Measurements from ENCODE around the gene MEF2C. TPM values are rescaled to one million over a fixed set of nuclear protein-coding genes. Genes with fewer than 3 reads are reported as not detected.

MEF2C gene
- total RNA-seq, 1 experiment from 2014 or later, result 1.7 TPM

DNA sequence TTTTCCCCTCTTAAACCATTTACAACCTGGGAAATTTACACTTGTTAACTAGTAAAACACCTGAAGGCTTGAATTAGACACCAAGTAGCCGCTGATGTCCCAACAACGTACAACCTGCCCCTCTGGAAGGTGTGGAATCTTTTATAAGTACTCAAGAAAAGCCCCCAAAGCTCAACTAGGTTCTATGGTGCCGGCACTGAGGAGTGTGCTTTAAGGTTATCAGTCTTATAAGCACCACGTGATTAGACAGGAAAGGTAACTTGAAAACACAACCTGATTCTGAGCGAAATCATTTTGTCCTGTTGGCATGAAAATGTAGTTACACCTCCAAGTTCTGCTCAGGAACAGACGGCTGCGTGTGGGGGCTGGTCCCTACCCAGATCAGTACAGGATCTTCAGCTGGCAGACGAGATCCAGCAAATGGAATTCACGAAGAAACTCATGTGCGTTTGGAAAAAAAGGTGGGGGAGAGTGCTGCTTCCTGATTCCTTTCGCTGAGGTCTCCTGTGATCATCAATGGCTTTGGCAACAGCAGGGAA is 195.5 kb downstream of the MEF2C start:
- Mint-ChIP-seq H3K27me3 (ENCODE audit: low read depth) (peaks cover 100% of the 10 kb centered on the region), H3K36me3 (no peaks in the 10 kb centered on the region), H3K4me3 (peak overlapping the region; percentile 53), H3K4me1 (peaks cover 78% of the 10 kb centered on the region), H3K27ac (no peak overlapping the region), H3K9me3 (no peaks in the 10 kb centered on the region)
- POLR2A ChIA-PET, result no interaction called here
- TF ChIP-seq, protein P1, sequence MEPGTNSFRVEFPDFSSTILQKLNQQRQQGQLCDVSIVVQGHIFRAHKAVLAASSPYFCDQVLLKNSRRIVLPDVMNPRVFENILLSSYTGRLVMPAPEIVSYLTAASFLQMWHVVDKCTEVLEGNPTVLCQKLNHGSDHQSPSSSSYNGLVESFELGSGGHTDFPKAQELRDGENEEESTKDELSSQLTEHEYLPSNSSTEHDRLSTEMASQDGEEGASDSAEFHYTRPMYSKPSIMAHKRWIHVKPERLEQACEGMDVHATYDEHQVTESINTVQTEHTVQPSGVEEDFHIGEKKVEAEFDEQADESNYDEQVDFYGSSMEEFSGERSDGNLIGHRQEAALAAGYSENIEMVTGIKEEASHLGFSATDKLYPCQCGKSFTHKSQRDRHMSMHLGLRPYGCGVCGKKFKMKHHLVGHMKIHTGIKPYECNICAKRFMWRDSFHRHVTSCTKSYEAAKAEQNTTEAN (CRISPR knock-in tag; IDR thresholded peaks at IDR 0.05), result no peak
- TF ChIP-seq, protein P2, sequence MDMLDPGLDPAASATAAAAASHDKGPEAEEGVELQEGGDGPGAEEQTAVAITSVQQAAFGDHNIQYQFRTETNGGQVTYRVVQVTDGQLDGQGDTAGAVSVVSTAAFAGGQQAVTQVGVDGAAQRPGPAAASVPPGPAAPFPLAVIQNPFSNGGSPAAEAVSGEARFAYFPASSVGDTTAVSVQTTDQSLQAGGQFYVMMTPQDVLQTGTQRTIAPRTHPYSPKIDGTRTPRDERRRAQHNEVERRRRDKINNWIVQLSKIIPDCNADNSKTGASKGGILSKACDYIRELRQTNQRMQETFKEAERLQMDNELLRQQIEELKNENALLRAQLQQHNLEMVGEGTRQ (CRISPR knock-in tag; IDR thresholded peaks at IDR 0.05), result peak; percentile 49
- no peak for ATAC-seq
- no peak for DNase-seq (ENCODE audit: low spot score)
- CTCF ChIA-PET, result no interaction called here

DNA sequence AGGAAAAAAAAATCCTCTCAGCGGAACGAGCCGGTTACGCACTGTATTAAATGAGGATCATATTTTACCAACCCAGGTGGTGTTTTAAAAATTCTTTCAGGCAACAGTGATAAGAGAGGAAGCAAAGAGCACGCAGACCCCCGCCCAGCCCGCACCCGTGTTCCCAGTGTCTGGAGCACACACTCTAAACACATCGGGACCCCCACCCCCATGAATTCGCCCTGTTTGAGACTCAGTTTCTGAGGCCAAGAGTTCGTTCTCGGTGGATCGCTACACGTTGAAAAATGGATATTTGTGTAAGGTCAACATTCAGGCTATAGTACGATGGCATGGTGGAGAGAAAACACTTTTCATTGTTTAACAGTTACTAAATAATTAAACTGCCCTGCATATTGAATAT is 196.3 kb downstream of the MEF2C start:
- no peaks in the 10 kb centered on the region for H3K9me3 Mint-ChIP-seq
- H3K4me1 Mint-ChIP-seq, result peaks cover 70% of the 10 kb centered on the region
- H3K36me3 Mint-ChIP-seq, result no peaks in the 10 kb centered on the region
- H3K4me3 Mint-ChIP-seq, result no peak overlapping the region
- CTCF ChIA-PET, result no interaction called here
- DNase-seq (ENCODE audit: low spot score) (no peak), ATAC-seq (no peak)
- H3K27me3 Mint-ChIP-seq (ENCODE audit: low read depth), result peaks cover 100% of the 10 kb centered on the region
- POLR2A ChIA-PET, result no interaction called here
- no peak overlapping the region for H3K27ac Mint-ChIP-seq
- TF ChIP-seq, protein P3, sequence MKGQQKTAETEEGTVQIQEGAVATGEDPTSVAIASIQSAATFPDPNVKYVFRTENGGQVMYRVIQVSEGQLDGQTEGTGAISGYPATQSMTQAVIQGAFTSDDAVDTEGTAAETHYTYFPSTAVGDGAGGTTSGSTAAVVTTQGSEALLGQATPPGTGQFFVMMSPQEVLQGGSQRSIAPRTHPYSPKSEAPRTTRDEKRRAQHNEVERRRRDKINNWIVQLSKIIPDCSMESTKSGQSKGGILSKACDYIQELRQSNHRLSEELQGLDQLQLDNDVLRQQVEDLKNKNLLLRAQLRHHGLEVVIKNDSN (CRISPR knock-in tag; IDR thresholded peaks at IDR 0.05), result no peak
- no peak for TF ChIP-seq FOXJ3 (CRISPR knock-in tag; IDR thresholded peaks at IDR 0.05; ENCODE audit: borderline replicate concordance)
- no peak for TF ChIP-seq GABPB1 (CRISPR knock-in tag; IDR thresholded peaks at IDR 0.05)
- TF ChIP-seq, protein P4, sequence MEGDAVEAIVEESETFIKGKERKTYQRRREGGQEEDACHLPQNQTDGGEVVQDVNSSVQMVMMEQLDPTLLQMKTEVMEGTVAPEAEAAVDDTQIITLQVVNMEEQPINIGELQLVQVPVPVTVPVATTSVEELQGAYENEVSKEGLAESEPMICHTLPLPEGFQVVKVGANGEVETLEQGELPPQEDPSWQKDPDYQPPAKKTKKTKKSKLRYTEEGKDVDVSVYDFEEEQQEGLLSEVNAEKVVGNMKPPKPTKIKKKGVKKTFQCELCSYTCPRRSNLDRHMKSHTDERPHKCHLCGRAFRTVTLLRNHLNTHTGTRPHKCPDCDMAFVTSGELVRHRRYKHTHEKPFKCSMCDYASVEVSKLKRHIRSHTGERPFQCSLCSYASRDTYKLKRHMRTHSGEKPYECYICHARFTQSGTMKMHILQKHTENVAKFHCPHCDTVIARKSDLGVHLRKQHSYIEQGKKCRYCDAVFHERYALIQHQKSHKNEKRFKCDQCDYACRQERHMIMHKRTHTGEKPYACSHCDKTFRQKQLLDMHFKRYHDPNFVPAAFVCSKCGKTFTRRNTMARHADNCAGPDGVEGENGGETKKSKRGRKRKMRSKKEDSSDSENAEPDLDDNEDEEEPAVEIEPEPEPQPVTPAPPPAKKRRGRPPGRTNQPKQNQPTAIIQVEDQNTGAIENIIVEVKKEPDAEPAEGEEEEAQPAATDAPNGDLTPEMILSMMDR (IDR thresholded peaks at IDR 0.05), result no peak
- TF ChIP-seq, protein P5, sequence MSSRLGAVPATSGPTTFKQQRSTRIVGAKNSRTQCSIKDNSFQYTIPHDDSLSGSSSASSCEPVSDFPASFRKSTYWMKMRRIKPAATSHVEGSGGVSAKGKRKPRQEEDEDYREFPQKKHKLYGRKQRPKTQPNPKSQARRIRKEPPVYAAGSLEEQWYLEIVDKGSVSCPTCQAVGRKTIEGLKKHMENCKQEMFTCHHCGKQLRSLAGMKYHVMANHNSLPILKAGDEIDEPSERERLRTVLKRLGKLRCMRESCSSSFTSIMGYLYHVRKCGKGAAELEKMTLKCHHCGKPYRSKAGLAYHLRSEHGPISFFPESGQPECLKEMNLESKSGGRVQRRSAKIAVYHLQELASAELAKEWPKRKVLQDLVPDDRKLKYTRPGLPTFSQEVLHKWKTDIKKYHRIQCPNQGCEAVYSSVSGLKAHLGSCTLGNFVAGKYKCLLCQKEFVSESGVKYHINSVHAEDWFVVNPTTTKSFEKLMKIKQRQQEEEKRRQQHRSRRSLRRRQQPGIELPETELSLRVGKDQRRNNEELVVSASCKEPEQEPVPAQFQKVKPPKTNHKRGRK (CRISPR knock-in tag; IDR thresholded peaks at IDR 0.05; ENCODE audit: borderline replicate concordance), result no peak

DNA sequence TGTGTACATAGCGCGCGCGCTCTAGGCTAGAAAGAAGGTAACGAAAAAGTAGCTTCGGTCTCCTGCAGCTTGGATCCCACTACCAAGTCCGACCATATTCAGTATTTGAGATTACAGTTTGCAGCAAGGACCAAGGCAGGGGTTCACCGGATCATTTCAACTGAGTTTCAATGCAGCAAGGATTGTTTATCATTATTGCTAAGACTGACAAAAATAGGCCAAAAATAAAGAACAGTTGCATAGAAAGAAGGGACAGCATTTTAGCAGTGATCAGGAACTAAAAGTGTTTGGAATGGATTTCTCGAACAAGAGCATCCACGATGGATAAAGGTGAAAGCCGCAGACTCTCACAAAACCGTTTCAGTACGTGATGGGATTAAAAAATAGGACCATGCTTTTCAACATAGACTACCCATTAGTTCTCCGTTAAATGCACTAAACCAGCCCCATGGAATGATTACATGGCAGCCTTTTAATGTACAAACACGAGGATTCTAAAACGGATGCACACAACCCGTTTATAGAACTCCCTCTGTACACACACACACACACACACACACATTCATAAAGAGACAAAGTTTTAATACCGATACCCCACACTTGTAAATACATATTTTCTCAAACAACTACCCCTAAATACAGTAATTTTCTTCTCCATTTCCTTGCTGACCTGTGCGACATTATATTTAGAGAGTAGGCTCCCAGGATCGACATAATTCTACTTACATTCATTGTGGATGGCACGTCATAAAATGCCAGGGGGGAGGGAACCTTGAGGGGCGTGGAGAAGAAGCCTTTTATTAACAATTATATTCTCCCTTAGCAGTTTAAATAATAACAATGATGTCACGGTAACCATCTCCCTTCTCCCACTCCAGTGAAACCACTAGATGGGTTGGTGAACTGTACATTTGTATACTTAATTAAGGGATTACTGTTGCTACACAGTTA is 197.1 kb downstream of the MEF2C start:
- no peak for ATAC-seq
- POLR2A ChIA-PET, result interaction anchor here (1.0 kb wide), 1 partner anchor 10 kb away, joined by 3 read pairs; no protein-coding TSS in a partner anchor
- TF ChIP-seq RORB (CRISPR knock-in tag; IDR thresholded peaks at IDR 0.05) (no peak), FOXK1 (CRISPR knock-in tag; IDR thresholded peaks at IDR 0.05) (0 out of 2 replicates have a peak, but pooled peaks have one; percentile 1)
- TF ChIP-seq, protein P6, sequence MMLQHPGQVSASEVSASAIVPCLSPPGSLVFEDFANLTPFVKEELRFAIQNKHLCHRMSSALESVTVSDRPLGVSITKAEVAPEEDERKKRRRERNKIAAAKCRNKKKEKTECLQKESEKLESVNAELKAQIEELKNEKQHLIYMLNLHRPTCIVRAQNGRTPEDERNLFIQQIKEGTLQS (CRISPR knock-in tag; conservative IDR thresholded peaks at IDR 0.05), result no peak
- H3K27ac Mint-ChIP-seq, result no peak overlapping the region
- H3K27me3 Mint-ChIP-seq (ENCODE audit: low read depth), result peaks cover 100% of the 10 kb centered on the region
- no peaks in the 10 kb centered on the region for H3K36me3 Mint-ChIP-seq
- no peak for DNase-seq (ENCODE audit: low spot score)
- CTCF ChIA-PET, result interaction anchor here (1.0 to 2.8 kb wide), 10 partner anchors 10 to 915 kb away, joined by 3 to 19 read pairs (median 12); no protein-coding TSS in a partner anchor
- H3K9me3 Mint-ChIP-seq, result no peaks in the 10 kb centered on the region
- peak overlapping the region; percentile 67 for H3K4me3 Mint-ChIP-seq
- peaks cover 63% of the 10 kb centered on the region for H3K4me1 Mint-ChIP-seq
